ENCODE data around the gene PLEKHN1. TPM values are rescaled to one million over a fixed set of nuclear protein-coding genes. Genes with fewer than 3 reads are reported as not detected.

PLEKHN1 gene
- total RNA-seq, 2 donors from 2014 or later: not detected

DNA sequence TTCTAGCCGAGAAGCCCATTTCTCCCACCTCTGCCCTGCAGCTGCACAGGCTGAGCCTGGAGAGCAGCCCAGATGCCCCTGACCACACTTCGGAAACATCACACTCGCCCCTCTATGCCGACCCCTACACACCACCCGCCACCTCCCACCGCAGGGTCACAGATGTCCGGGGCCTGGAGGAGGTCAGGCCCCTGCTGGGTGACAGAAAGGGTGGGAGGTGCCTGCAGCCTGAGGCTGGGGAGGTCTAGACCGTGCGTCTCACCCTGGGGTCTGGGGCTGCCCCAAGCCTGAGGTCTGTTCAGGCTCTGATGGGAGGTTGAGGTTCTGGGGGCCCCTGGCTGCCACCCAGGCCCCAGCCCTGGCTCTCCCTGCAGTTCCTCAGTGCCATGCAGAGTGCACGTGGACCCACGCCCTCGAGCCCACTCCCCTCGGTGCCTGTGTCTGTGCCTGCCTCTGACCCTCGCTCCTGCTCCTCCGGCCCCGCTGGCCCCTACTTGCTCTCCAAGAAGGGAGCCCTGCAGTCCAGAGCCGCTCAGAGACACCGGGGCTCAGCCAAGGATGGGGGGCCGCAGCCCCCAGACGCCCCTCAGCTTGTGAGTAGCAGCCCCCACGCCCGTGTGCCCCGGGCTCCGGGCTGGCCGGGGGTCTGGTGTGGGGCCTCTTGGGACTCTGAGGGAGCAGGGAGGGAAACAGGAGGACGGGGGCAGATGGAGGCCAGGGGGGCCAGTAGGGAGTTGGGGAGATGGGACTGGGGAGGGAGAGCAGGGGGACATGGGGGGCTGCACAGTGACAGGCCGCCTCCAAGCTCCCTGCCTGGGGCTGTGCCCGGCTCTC, 7.4 kb downstream of the PLEKHN1 start:
- Histone ChIP-seq H3K9me3 (no peaks in the 10 kb centered on the region), H3K4me3 (no peak overlapping the region), H3K36me3 (replicated peaks in 1 of 2; ENCODE audit: insufficient read depth in 1 of 2, low read depth in 2 of 2) (no peaks in the 10 kb centered on the region), H3K27ac (no peak overlapping the region), H3K27me3 (peaks cover 0 to 6% of the 10 kb centered on the region in 2 donors), H3K4me1 (peaks cover 10% of the 10 kb centered on the region)
- DNase-seq (no peak), ATAC-seq (no peak)
- intact Hi-C loops (cut with DNase I): no loop called here
- TF ChIP-seq POLR2A (IDR thresholded peaks at IDR 0.05): no peak
- TF ChIP-seq, protein P1, sequence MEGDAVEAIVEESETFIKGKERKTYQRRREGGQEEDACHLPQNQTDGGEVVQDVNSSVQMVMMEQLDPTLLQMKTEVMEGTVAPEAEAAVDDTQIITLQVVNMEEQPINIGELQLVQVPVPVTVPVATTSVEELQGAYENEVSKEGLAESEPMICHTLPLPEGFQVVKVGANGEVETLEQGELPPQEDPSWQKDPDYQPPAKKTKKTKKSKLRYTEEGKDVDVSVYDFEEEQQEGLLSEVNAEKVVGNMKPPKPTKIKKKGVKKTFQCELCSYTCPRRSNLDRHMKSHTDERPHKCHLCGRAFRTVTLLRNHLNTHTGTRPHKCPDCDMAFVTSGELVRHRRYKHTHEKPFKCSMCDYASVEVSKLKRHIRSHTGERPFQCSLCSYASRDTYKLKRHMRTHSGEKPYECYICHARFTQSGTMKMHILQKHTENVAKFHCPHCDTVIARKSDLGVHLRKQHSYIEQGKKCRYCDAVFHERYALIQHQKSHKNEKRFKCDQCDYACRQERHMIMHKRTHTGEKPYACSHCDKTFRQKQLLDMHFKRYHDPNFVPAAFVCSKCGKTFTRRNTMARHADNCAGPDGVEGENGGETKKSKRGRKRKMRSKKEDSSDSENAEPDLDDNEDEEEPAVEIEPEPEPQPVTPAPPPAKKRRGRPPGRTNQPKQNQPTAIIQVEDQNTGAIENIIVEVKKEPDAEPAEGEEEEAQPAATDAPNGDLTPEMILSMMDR (IDR thresholded peaks at IDR 0.05): no peak
- WGBS, 2 donors: 68 to 69% methylated on average over 13 to 28 of the region's 28 CpGs

DNA sequence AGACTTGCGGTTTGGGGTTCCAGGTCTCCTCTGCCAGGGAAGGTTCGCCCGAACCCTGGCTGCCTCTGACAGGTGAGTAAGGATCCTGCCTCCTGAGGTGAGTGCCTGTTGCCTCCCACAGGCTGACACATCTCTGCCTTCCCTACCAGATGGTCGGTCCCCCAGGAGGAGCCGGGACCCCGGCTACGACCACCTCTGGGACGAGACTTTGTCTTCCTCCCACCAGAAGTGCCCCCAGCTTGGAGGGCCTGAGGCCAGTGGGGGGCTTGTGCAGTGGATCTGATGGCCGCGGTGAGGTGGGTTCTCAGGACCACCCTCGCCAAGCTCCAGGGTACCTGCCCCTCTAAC, 8.0 kb downstream of the PLEKHN1 start:
- DNase-seq: no peak
- intact Hi-C loops (cut with DNase I): no loop called here
- no peak for TF ChIP-seq POLR2A (IDR thresholded peaks at IDR 0.05)
- TF ChIP-seq, protein P1 (IDR thresholded peaks at IDR 0.05): no peak
- Histone ChIP-seq H3K27me3 (peaks cover 0 to 6% of the 10 kb centered on the region in 2 donors), H3K27ac (no peak overlapping the region), H3K4me1 (peaks cover 10% of the 10 kb centered on the region), H3K4me3 (no peak overlapping the region), H3K9me3 (no peaks in the 10 kb centered on the region), H3K36me3 (replicated peaks in 1 of 2; ENCODE audit: insufficient read depth in 1 of 2, low read depth in 2 of 2) (no peaks in the 10 kb centered on the region)
- 69 to 81% methylated on average over 8 to 11 of the region's 11 CpGs for WGBS, 2 donors
- ATAC-seq: no peak

DNA sequence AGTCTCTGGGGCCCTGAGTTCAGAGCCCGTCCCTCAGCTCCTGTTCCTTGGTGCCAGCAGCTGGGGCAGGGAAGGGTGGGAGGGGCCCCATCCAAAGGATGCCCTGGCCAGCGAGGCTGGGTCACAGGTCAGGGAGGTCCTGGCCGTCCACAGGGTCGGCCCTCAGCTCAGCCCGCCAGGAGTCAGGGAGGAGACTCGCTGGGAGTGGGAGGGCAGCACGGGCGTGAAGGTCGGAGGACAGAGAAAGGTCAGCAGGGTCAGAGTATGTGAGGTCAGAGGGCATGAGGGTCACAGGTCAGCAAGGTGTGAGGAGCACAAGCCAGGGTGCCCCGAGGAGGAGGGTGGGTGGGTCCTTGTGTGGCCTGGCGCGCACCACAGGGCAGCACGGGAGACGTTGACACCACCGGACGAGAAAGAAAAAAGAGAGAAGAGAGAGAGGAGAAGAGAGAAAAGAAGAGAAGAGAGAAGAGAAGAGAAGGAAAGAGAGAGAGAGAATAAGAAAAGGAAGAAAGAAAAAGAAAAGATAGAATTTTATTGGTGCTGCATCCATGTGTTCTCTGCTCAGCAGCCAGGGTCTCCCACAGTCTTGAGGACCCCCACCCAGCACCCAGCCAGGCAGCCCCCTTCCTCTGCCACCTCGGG, 8.5 kb downstream of the PLEKHN1 start:
- no peaks in the 10 kb centered on the region for H3K36me3 ChIP-seq (replicated peaks in 1 of 2; ENCODE audit: insufficient read depth in 1 of 2, low read depth in 2 of 2)
- intact Hi-C loops (cut with DNase I): no loop called here

DNA sequence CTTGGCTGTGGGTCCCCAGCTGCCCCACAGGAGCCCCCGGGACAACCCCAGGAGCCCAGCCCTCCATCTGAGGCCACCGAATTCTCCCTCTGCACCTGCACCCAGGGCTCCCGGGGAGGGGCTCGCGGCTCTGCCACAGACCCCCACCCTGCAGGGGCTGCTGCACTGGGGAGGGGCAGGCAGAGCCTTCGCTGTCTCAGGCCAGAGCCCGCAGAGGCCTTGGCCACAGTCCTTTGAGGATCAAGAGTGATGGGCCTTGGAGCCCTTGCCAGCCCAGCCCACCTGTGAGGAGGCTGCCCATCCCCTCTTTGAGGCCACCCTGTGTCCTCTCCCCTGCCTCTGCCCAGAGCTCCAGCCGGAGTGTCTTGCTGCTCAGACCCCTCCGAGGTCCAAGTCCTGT, 9.1 kb downstream of the PLEKHN1 start:
- Histone ChIP-seq H3K36me3 (replicated peaks in 1 of 2; ENCODE audit: insufficient read depth in 1 of 2, low read depth in 2 of 2) (no peaks in the 10 kb centered on the region), H3K27ac (no peak overlapping the region), H3K4me3 (no peak overlapping the region), H3K4me1 (peaks cover 10% of the 10 kb centered on the region), H3K27me3 (peaks cover 0 to 6% of the 10 kb centered on the region in 2 donors), H3K9me3 (no peaks in the 10 kb centered on the region)
- TF ChIP-seq, protein P1 (IDR thresholded peaks at IDR 0.05): no peak
- TF ChIP-seq POLR2A (IDR thresholded peaks at IDR 0.05): no peak
- 50 to 54% methylated on average over 2 to 6 of the region's 9 CpGs for WGBS, 2 donors
- DNase-seq (no peak), ATAC-seq (no peak)
- intact Hi-C loops (cut with DNase I): no loop called here

More for the DNA sequence above, 8.5 kb downstream of the PLEKHN1 start:
- H3K27me3 ChIP-seq: peaks cover 0 to 6% of the 10 kb centered on the region in 2 donors
- TF ChIP-seq POLR2A (IDR thresholded peaks at IDR 0.05): no peak
- TF ChIP-seq, protein P1 (IDR thresholded peaks at IDR 0.05): no peak
- no peak overlapping the region for H3K4me3 ChIP-seq
- H3K27ac ChIP-seq: no peak overlapping the region
- 60 to 63% methylated on average over 16 to 17 of the region's 17 CpGs for WGBS, 2 donors
- H3K9me3 ChIP-seq: no peaks in the 10 kb centered on the region
- DNase-seq: no peak
- ATAC-seq: no peak
- H3K4me1 ChIP-seq: peaks cover 10% of the 10 kb centered on the region
